Measurements from ENCODE around the gene PACSIN2.

GRCh38 chr22:42990131-42990838 lies 24.7 kb downstream of the PACSIN2 start:
- TF ChIP-seq CTCF (IDR thresholded peaks at IDR 0.05) = no peak
- no peak for TF ChIP-seq ZFX (IDR thresholded peaks at IDR 0.05; ENCODE audit: borderline replicate concordance)
